WTC11 (cell line): ENCODE measurements around the gene LEUTX.

ENCODE experiments used
- CREM ChIP-seq: sonication (generic); formaldehyde crosslinking; IDR thresholded peaks from 2 replicates; pipeline ENCODE4 v1.8.1; 2022; ENCODE audit warnings: mild to moderate bottlenecking, missing genetic modification reagents, moderate library complexity
- ELF4 ChIP-seq: sonication (generic); formaldehyde crosslinking; IDR thresholded peaks from 2 replicates; pipeline ENCODE4 v1.8.1; 2022; ENCODE audit warnings: low read depth, mild to moderate bottlenecking, moderate library complexity, missing genetic modification reagents
- ETV6 ChIP-seq: sonication (generic); formaldehyde crosslinking; IDR thresholded peaks from 2 replicates; pipeline ENCODE4 v1.8.1; 2022; ENCODE audit warnings: mild to moderate bottlenecking, missing genetic modification reagents
- TEAD4 ChIP-seq: sonication (generic); formaldehyde crosslinking; IDR thresholded peaks from 2 replicates; pipeline ENCODE4 v1.8.0; 2022; ENCODE audit warnings: mild to moderate bottlenecking, missing genetic modification reagents
- ZNF423 ChIP-seq: fragments of 250-450 bp; sonication (Bioruptor Pico); IDR thresholded peaks from 2 replicates; pipeline ENCODE4 v2.1.2; 2022; ENCODE audit warnings: mild to moderate bottlenecking, moderate library complexity
- TF ChIP-seq, protein P1 (sequence below): fragments of 200-600 bp; IDR thresholded peaks from 2 replicates; pipeline ENCODE4 v1.8.0; 2022; ENCODE audit warnings: antibody characterized with exemption
- TF ChIP-seq, protein P2 (sequence below): sonication (generic); formaldehyde crosslinking; conservative IDR thresholded peaks from 2 replicates; pipeline ENCODE4 v1.8.1; 2022; ENCODE audit warnings: mild to moderate bottlenecking, missing genetic modification reagents

DNA sequence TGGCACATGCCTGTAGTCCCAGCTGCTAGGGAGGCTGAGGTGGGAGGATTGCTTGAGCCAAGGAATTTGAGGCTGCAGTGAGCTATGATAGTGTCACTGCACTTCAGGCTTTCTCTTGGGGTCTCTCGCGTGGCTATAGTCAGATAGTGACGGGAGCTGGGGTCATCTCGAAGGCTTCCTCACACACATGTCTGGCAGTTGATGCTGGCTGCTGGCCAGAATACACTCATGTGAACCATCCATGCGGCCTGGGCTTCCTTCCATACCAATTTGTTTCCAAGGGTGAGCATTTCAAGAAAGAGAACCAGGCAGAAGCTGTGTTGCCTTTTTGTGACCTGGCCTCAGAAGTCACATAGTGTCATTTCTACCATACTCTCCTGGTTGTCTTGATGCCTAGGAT, 26.4 kb downstream of the LEUTX start:
- TF ChIP-seq, protein P1, sequence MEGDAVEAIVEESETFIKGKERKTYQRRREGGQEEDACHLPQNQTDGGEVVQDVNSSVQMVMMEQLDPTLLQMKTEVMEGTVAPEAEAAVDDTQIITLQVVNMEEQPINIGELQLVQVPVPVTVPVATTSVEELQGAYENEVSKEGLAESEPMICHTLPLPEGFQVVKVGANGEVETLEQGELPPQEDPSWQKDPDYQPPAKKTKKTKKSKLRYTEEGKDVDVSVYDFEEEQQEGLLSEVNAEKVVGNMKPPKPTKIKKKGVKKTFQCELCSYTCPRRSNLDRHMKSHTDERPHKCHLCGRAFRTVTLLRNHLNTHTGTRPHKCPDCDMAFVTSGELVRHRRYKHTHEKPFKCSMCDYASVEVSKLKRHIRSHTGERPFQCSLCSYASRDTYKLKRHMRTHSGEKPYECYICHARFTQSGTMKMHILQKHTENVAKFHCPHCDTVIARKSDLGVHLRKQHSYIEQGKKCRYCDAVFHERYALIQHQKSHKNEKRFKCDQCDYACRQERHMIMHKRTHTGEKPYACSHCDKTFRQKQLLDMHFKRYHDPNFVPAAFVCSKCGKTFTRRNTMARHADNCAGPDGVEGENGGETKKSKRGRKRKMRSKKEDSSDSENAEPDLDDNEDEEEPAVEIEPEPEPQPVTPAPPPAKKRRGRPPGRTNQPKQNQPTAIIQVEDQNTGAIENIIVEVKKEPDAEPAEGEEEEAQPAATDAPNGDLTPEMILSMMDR = no peak
- TF ChIP-seq CREM (CRISPR knock-in tag) = no peak
- TF ChIP-seq, protein P2, sequence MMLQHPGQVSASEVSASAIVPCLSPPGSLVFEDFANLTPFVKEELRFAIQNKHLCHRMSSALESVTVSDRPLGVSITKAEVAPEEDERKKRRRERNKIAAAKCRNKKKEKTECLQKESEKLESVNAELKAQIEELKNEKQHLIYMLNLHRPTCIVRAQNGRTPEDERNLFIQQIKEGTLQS (CRISPR knock-in tag) = no peak
- TF ChIP-seq ZNF423 (CRISPR knock-in tag) = no peak
- TF ChIP-seq ELF4 = no peak
- no peak for TF ChIP-seq ETV6 (CRISPR knock-in tag)
- TF ChIP-seq TEAD4 (CRISPR knock-in tag) = no peak
